22Rv1 (cell line): ENCODE measurements around the gene IFT43.

Experiments
- CTCF ChIP-seq: fragments of 450-650 bp; IDR thresholded peaks from 2 replicates; pipeline ENCODE4 v1.5.1; 2017; ENCODE audit warnings: mild to moderate bottlenecking
- ZFX ChIP-seq: fragments of 450-650 bp; IDR thresholded peaks from 2 replicates; pipeline ENCODE4 v1.6.1; 2017; ENCODE audit warnings: antibody characterized with exemption, borderline replicate concordance

DNA sequence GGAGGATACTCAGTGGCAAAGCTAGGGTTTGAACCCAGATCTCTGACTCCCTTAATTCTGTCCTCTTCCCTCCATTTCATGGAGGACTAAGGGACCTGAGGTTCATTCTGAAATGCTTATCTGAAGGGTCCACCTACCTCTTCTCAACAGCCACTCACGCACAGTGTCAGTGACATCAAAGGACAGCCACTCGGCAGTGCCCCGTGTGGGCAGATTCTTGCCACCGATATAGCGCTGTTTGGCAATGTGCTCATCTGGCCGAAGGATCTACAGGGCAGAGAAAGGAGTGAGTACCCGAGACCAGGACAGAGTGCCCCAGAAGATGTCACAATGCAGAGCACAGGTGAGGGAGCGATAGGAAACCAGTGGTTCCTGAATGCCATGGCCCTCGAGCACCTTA lies 14.6 kb upstream of the IFT43 start:
- TF ChIP-seq CTCF (no peak), ZFX (no peak)
